ENCODE results near the gene MACROD2.

Gene MACROD2

GRCh38 chr20:15578113-15578512 lies 1582.8 kb downstream of the MACROD2 start:
- no peak for DNase-seq

- DNase-seq: no peak
These were observed 1584.4 kb downstream of the MACROD2 start for GRCh38 chr20:15579688-15580087.

- no peak for DNase-seq
These were observed 1586.9 kb downstream of the MACROD2 start for GRCh38 chr20:15582146-15582760.

- no peak for DNase-seq
These were observed 1589.2 kb downstream of the MACROD2 start for GRCh38 chr20:15584507-15584906.

- DNase-seq: no peak
These were observed 1597.8 kb downstream of the MACROD2 start for GRCh38 chr20:15593081-15593480.

GRCh38 chr20:15594158-15594695 lies 1598.9 kb downstream of the MACROD2 start:
- no peak for DNase-seq

- DNase-seq: no peak
These were observed 1601.0 kb downstream of the MACROD2 start for GRCh38 chr20:15596220-15596890.

- DNase-seq: no peak
These were observed 1602.0 kb downstream of the MACROD2 start for GRCh38 chr20:15597306-15597705.

- DNase-seq: no peak
These were observed 1604.6 kb downstream of the MACROD2 start for GRCh38 chr20:15599961-15600360.

GRCh38 chr20:15600565-15600964 lies 1605.2 kb downstream of the MACROD2 start:
- no peak for DNase-seq

- no peak for DNase-seq
These were observed 1608.2 kb downstream of the MACROD2 start for GRCh38 chr20:15603506-15603905.

GRCh38 chr20:15603978-15604805 lies 1608.9 kb downstream of the MACROD2 start:
- no peak for DNase-seq

GRCh38 chr20:15609921-15610320 lies 1614.6 kb downstream of the MACROD2 start:
- no peak for DNase-seq

GRCh38 chr20:15610787-15611186 lies 1615.5 kb downstream of the MACROD2 start:
- DNase-seq: no peak

GRCh38 chr20:15611541-15611940 lies 1616.2 kb downstream of the MACROD2 start:
- no peak for DNase-seq

GRCh38 chr20:15612198-15612597 lies 1616.9 kb downstream of the MACROD2 start:
- DNase-seq: no peak

GRCh38 chr20:15612769-15613168 lies 1617.5 kb downstream of the MACROD2 start:
- no peak for DNase-seq

GRCh38 chr20:15613530-15613929 lies 1618.2 kb downstream of the MACROD2 start:
- DNase-seq: no peak

- DNase-seq: no peak
These were observed 1621.3 kb downstream of the MACROD2 start for GRCh38 chr20:15616626-15617025.

- no peak for DNase-seq
These were observed 1622.8 kb downstream of the MACROD2 start for GRCh38 chr20:15618110-15618509.

- no peak for DNase-seq
These were observed 1623.6 kb downstream of the MACROD2 start for GRCh38 chr20:15618912-15619311.

GRCh38 chr20:15619341-15619740 lies 1624.0 kb downstream of the MACROD2 start:
- no peak for DNase-seq

- no peak for DNase-seq
These were observed 1624.5 kb downstream of the MACROD2 start for GRCh38 chr20:15619816-15620215.

- no peak for DNase-seq
These were observed 1627.1 kb downstream of the MACROD2 start for GRCh38 chr20:15622368-15622767.
